ENCODE results near the gene PLCD1.
A peak's percentile ranks its signal among the peaks of the same experiment; 100 is the strongest.
"Not testable (repeated sequence)": the region's sequence is repeated elsewhere in the genome, so short reads cannot be mapped to it uniquely, and the experiment has no call there.

PLCD1 gene

GRCh38 chr3:38036286-38036685 lies 6.8 kb upstream of the PLCD1 start:
- no peak for DNase-seq

GRCh38 chr3:38034335-38034734 lies 4.9 kb upstream of the PLCD1 start:
- DNase-seq = not testable (repeated sequence)

GRCh38 chr3:38033586-38033985 lies 4.1 kb upstream of the PLCD1 start:
- DNase-seq = not testable (repeated sequence)

- no peak for DNase-seq
These were observed 3.0 kb upstream of the PLCD1 start for GRCh38 chr3:38032328-38032865.

GRCh38 chr3:38031022-38031994 lies 1.9 kb upstream of the PLCD1 start:
- DNase-seq = peak; percentile 43 to 46

GRCh38 chr3:38030126-38031021 lies 932 bp upstream of the PLCD1 start:
- DNase-seq = no peak

- no peak for DNase-seq
These were observed 651 bp downstream of the PLCD1 start for GRCh38 chr3:38028621-38029361.

- DNase-seq = no peak
These were observed 1.7 kb downstream of the PLCD1 start for GRCh38 chr3:38027466-38028465.

GRCh38 chr3:38026856-38027255 lies 2.6 kb downstream of the PLCD1 start:
- DNase-seq = no peak

GRCh38 chr3:38022896-38023709 lies 6.3 kb downstream of the PLCD1 start:
- DNase-seq = no peak

GRCh38 chr3:38022301-38022700 lies 7.1 kb downstream of the PLCD1 start:
- no peak for DNase-seq

- DNase-seq = no peak
These were observed 8.2 kb downstream of the PLCD1 start for GRCh38 chr3:38021196-38021595.

- no peak for DNase-seq
These were observed 9.1 kb downstream of the PLCD1 start for GRCh38 chr3:38020342-38020726.

GRCh38 chr3:38019658-38020341 lies 9.6 kb downstream of the PLCD1 start:
- DNase-seq = no peak

- no peak for DNase-seq
These were observed 10.9 kb downstream of the PLCD1 start for GRCh38 chr3:38018296-38019266.

GRCh38 chr3:38017445-38018295 lies 11.8 kb downstream of the PLCD1 start:
- DNase-seq = no peak

GRCh38 chr3:38016847-38017444 lies 12.5 kb downstream of the PLCD1 start:
- DNase-seq = no peak

Measured in CD4-positive, alpha-beta T cell treated with Interleukin-1 beta for 1 hour (primary cell).